GM21381 (cell line): ENCODE results near the gene HERC3.

Experiments
- ATAC-seq: cut with Tn5 transposase; IDR thresholded peaks from one replicate; pipeline ENCODE4 v1.9.1; 2021; ENCODE audit warnings: mild to moderate bottlenecking, moderate library complexity; ENCODE audit not compliant: unreplicated experiment

HERC3 gene

DNA sequence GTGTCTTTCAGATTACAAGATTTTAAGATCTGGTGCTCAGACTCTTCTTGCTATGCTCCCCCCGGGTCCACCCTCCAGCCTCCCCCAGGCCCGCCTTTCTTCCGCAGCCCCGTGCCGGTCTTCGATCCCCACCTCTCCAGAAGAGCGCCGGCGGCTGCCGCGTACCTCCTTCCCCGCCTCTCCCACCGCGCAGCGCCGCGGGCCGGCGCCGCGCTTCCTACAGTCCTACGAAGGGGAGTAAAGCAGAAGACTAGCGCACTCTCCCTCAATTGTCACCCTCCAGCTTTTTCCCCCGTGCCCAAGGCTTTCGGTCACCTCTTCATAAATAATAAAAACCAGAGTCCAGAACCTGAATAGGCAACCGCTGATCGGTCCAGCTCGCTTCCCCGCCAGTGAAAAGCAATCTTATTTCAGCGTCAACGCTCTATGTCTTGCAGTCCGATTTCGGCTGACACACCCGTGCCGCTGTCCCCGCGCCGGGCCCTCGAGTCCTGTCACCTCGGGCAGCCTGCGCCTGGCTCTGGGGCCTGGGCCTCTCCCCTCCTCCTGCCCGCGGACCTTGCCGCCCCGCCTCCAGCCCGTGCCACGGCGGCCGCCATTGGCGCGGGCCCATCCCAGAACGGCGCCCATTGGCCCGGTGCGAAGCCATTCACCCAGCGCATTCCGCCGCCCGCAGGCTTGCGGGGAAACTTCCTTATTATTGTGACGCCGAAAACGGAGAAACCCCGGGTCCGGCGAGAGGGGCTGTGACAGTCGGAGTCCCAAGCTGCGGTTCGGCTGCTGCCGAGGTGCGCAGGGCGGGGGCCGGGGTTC lies at the start of gene HERC3:
Gene HERC3 (plus strand): TSS at position 694 of the 813 bp plus-strand sequence. CDS start 13,344 bp downstream, outside the sequence.
- ATAC-seq = peak; percentile 96

DNA sequence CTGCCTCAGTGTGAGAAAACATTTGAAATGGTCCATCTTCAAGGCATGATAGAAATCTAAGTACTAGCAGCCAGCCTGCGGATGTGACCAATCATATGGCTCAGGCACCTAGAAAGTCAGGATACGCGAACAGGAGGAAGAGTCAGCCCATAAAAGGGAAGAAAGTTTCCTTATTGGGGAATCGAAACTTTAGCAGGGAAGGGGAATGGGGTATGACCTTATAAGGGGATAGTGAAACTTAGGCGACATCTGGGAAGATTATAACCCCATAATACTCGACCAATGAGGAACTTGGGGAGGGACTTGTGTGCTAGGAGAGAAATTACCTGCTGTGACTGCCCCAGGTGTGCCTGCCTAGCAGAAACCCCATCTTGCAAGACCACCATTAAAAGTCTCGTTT lies 42.5 kb upstream of the HERC3 start:
- no peak for ATAC-seq

DNA sequence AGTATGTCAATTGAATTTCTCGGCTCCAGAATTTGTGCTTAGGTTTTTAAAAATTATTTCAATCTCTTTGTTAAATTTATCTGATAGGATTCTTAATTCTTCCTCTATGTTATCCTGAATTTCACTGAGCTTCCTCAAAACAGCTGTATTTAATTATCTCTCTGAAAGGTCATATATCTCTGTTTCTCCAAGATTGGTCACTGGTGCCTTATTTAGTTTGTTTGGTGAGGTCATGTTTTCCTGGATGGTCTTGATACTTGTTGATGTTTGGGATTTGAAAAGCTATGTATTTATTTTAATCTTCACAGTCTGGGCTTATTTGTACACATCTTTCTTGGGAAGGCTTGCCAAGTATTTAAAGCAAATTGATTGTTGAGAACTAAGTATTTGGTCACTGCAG lies 24.7 kb upstream of the HERC3 start:
- no peak for ATAC-seq

DNA sequence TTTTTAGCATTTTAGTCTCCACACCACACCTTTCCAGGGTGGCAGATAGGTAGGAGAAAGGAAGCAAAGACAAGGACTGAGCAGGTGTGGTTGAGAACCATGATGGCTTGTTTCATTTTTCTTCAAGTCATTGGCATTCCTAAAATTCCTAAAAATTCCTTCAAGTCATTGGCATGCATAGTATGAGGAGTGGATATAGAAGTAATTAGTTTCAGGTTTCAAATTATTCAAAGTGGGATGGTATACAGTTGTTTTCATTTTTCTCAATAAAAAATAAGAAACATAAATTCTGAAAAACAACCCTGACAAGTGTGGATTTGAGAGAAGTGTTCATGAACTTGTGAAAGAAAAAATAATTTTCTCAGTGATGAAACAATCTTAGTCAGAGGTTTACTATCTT lies 22.3 kb upstream of the HERC3 start:
- no peak for ATAC-seq

DNA sequence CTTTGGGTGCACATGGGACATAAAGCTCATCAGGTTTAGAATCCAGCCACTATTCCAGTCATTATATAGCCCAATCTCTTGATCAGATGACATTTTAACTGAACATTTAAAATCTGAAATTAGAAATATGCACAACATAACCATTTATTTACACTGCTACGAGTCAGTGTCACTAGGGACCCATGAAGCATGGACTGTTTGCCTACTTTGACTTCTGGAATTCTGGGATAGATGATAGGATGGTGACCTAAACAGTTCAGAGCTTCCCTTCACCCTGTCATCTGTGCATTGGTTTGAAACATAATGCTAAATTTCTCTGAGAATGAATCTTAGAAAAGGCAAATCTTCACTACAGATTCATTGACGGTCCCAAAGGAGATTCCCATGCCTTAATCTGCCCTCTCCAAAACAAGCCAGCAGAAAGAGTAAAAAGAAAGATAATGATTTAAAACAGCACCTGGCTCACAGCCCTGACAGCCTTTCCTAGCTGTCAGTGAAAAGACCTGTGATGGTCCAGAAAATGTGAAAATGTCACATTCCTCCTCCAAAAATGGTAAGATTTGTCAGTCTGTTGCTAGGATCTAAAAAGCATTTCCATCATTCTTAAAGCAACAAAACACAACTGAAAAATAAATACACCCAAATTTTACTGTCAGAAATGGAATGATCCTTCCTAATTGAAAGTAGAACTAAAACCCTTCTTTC lies 18.9 kb upstream of the HERC3 start:
- ATAC-seq = no peak

DNA sequence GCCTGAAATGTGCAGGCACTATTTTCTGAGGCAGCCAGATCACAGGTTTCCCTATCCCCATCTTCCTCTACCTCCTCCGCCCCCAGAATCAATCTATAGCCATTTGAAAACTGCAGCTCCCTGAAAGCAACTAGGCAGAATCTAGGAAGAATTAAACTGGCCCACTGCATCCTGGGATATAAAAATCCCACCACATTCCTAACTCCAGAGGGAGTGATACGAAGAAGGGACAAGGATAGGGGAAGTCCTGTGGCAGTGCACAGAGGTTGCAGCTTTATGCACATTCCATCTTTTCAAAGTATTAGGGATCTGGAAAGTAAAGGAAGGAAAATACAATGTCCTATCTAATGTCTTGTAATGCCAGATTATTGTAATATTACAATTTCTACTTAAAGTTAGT lies 18.3 kb upstream of the HERC3 start:
- ATAC-seq = no peak

DNA sequence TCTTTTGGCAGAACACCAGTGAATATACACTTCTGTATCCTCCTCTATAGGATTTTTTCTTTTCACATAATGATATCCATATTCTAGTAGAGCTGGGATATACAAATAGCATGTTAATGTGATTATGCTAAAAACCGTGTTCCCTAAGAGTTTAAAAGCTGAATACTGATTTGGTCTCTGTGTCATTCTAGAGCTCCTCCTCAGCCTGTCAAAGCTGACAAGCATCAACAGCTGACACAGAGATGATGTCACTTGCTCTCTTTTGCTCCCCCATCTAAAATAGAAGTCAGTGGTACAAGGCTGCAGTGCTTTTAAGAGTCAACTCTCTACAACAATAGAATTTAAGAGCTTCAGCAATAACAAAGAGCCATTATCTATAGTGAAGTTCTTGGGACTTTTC lies 17.1 kb upstream of the HERC3 start:
- no peak for ATAC-seq

DNA sequence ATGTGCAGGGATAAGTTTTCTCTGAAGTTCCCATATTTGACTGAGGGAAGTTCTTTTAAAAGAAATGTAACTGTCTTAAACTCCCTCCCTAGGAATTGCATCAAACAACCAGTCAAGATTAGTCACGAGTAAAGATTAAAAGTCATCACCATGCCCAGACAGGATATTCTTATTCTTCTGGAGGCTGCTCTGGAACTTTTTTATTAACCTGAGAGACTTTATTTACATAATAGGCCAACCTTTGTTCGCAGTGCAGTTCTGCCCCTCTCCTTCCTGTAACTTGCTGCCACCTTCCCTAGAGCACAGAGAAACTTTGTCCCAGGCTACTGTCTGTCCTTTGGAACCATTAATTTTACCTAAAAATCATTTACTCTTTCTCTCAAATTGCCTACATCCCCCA lies 9.8 kb upstream of the HERC3 start:
- ATAC-seq = no peak

DNA sequence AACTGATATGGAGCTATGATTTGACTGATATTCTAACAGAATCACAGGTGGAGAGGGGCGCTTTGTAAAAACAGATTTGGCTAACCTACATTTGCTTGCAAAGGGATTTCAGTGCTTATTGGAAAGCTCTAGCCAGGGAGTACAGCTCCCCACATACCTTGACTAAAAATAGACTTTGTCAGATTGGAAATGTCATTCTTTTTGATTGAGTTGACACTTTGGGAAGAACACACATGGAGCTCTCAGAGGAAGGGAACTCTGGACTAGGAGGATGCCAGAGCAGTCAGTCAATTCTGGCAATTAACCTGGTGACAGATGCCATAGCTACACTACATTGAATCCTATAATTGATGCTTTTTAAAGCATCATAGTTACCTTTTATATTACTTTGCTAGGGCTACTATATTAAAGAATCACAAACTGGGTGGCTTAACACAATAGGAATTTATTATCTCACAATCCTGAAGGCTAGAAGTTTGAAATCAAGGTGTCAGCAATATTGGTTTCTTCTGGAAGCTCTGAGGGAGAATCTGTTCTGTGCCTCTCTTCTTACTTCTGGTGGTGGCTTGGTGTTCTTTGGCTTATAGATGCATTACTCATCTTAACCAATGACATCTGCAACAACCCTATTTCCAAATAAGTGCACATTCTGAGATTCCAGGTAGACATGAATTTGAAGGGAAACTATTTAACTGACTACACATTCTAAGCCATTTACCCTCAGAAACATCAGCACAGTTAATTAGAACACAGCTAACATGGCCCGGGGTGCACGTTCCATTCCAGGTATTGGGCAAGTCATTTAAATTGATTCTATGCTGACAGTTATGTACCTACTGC lies 8.4 kb upstream of the HERC3 start:
- ATAC-seq = no peak

DNA sequence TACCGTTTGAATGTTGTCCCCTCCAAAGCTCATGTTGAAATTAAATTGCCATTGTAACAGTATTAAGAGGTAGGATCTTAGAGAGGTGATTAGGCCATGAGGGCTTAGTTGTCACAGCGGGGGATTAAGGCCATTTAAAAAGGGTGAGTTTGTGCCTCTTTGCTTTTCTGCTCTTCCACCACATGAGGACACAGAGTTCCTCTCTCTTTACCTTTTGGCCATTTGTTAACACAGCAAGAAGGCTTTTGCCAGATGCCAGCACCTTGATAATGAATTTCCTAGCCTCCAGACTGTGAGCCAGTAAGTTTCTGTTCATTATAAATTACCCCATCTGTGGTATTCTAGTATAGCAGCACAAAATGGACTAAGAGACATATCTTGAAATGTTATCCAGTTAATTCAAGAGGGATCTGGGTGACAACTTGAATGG lies 7.8 kb upstream of the HERC3 start:
- ATAC-seq = no peak

DNA sequence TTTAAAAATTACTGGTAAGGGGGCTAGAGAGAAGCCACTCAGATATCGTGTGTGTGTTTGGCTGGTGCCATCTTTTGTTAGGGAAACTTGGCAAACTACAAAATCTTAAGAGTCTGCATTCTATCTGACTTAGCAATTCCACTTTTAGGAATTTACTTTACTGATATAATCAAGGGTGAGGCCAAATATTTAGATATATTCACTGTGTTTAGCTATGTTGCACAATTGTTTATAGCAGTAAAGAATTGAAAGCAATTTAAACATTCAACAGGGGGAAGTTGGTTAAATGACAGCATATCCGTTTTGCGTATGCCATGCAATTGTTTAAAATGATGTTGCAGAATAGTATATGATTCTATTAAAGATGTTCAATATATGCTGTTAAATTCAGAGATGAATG lies 6.4 kb upstream of the HERC3 start:
- ATAC-seq = no peak

DNA sequence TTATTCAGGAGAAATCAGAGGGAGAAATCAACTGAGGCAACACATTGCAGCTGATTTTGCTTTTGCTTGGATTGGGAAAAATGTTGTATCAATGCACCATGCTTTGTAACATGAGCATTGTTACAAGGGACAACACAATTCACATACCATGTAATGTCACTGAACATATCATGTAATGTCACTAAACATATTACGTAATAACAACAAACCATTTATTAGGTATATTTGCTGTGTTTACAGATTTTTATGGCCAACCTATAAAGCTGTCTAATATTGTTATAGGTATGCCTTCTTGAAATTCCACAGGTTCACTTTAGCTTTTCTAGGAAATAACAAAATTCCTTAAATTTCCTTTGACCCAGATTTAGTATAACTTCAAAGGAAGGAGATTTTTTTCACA lies 5.0 kb upstream of the HERC3 start:
- ATAC-seq = no peak

DNA sequence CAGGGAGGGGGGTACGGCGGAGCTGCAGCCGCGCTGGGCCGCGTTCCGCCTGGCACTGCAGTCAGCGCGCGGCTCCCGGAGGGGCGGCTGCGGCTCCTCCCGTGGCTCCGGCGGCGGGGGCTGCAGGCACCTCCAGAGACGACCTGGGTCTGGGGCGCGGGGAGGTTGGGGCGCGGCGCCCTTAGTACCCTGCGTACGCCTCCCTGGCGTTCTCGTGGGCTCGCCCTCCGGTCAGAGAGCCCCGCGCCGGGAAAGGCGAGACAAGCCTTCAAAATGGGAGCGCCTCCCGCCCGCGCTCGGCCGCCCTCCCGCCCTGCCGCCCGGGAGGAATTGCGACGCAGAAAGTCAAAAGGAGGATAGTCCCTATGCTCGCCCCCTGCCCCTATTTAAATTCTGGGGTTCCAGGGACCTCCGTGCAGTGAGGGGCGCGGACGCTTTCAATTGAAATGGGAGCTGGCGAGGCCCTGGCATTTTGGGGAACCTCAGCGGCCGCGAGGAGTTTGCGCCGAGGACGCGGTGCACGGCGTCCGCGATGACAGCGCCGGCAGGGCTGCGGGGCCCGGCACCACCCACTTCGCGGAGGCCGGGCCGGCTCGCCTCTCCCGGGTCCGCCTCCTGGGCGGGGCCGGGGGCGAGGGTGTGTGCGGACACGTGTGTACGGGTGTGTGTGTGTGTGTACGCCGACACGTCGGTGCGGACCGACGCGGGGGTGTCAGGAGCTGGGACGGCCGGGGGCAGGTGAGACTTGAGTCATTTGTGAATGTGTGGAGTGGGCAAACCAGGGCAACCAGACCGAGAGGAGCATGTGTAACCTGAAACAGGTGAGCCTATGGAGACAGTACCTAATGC lies 544 bp downstream of the HERC3 start:
- ATAC-seq = peak; percentile 84

DNA sequence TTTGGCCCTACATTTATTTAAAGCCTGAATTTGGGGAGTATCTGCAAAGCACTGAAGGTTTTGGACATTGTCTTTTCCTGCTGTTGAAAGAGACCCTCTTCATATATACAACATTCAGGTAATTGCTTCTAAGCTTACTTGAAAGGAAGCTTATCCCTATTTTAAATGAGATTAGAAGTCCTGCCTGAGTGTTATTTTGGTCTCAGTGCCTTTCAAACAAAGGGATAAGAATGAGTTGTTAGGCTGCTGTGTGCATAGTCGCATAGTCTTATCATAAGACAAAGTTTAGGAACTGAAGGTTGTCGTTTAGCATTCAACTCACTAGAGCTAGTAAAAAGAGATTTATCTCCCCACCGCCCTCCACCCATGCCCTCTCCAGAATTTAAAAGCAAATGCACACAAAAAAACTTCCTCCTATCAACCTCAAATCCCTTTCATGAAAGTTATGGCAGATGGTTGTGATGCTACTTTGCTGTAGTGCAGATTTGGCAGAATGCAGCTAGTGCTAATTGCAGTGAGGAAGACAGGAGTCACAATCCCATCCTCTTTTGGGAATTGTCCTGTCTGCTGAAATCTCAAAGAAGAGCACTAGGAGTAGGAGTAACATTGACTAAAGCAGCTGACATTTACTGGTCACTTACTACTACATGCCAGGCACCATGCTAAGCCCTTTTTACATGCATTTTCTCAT lies 5.8 kb downstream of the HERC3 start:
- no peak for ATAC-seq

DNA sequence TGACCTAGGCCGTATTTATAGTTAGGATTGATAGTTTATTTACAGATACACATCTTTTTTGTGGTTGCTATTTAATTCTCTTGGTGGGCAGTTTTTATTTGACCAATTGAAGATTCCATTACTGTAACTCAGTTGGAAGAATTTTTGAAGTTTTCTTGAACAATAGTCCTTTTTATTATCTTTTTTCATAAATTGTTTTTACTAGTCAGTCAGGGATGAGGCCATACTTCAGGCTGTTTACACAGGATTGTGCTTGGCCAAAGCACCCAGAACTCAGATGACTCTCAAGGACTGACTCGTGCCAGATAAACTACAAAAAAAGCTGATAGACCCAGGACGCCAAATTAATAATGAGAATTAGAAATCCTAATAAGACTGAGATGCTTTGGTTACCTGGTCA lies 7.0 kb downstream of the HERC3 start:
- no peak for ATAC-seq

DNA sequence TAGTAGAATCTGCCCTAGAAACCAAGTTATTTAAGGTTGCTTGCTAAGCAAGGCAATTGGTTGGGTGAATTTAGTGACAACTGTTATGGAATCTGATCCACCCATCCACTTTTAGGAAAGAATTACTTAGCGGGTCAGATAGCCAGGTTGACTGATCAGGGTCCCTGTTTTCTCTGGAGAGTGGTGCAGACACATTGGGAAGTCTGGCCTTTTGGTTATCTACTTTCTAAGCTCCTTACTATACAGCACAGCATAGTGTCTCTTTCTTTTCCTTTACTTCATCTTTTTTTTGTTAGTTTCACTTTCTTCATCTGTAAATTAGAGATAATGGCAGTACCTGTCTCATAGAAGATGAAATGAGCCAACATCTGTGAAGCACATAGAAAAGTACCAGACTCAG lies 7.4 kb downstream of the HERC3 start:
- ATAC-seq = no peak

DNA sequence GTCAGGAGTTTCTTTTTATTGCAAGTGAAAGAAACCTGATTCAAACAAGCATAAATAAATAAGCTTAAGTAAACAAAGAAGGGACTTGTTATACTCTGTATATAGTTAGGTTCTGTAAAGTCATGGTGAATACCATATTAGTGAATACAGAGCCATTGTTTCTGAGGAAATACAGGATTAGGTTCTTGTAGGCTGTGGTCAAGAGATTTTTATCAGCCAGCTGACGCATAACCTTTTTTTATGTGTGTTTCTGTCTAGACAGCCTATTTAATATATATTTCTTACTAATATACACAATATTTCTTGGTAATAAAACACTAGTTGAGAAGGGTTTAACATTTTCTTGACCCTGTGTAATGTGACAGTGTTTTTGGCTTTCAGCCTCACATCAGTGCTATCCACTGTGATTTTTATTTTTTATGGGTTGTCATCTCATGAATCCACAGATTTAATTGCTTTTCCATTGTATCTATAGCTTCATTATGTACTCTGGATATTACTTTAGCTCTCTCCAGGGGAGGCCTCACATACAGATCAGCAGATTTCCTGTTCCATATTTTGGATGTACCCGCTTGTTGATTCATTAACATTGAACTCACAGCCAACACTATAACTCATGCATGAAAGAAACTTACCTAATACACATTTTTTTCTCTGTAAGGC lies 8.0 kb downstream of the HERC3 start:
- no peak for ATAC-seq

DNA sequence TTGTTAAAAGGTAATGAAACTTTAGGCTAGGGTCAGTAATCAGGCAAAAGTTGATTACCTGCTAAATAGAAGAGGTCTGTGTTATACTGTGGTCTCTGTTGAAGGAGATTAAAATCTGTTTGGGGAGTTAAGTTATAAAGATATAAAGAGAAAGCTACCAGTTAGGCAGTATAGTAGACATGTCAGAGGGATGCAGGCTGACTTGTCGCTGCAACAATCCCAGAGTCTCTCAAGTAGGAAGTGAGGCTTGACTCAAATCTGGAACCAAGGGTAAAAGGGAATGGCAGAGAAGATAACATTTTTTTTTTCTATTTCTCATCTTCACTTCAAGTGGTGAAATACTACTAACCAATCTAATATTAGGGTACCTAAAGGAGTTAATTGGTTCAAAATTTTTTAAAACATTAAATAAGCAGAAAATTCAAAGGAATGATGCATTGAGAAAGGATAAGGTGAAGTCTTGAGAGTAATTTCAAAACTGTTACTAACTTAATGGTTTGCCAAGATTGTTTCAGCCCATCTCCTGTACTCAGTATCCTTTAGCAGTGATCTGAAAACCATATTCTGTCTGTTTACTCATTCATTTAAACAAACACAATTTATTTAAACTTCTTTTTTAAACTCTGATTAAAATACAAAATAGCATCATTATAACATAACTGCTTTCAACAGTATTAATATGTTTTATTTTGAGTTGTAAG lies 12.8 kb downstream of the HERC3 start:
- no peak for ATAC-seq

DNA sequence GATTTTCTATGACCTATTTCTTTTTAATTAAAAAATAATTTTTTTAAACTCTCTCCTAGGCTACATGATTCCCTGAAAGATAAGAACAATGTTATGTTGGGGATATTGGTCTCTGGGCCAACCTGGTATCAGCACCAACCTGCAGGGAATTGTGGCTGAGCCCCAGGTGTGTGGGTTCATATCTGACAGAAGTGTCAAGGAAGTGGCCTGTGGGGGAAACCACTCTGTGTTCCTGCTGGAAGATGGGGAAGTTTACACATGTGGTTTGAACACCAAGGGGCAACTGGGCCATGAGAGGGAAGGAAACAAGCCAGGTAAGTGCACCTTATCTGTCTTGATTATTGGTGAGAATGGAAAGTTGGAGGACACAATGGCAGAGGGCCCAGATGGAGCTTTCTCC lies 13.5 kb downstream of the HERC3 start:
- ATAC-seq = no peak
